ENCODE measurements around the gene PRKN.

PRKN gene

DNA sequence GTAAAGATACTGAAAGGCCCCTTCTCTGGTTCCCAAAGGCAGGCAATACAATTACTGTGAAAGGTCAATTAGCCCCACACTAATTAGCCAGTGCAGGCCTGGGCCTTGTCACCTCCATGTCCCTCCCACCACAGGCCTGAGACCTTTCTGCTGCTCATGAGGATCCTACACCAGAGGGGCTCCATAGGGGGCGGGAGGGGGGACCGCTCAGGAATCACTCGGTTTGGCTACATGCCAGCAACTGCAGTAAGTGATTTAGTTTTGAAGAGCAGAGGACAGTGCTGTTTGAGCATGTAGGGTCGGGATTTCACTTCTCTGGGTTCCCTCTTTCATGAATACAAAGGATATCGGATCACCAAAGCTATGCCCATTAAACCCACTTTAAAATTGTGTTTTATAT is 455.6 kb downstream of the PRKN start:
- DNase-seq = no peak

DNA sequence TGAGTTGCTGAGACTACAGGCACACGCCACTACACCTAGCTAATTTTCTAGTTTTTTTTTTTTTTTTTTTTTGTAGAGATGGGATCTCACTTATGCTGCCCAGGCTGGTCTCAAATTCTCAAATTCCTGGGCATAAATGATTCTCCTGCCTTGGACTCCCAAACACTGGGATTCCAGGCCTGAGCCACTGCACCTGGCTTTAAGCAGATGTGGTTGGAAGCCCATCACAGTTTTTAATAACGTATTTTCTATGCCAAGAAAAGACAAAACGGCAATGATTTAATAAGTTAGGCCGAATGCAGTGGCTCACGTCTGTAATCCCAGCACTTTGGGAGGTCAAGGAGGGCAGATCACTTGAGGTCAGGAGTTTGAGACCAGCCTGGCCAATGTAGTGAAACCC is 456.6 kb downstream of the PRKN start:
- DNase-seq = no peak

DNA sequence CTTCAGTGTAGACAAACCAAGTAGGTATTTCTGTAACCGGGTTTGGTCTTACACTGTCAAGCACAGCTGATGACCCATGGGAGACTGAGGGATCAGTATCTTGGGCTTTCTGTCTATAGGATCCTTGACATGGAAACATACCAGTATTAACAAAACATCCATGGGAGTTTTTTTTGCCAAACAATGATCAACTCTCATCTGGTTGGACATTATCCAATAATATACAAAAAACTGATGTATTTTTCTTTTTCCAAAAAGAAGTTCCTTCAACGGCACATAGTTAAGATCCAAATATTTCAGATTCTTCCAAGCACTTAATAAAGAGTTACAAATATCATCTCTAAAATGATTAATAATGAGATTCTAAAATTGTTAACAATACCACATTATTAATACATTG is 459.9 kb downstream of the PRKN start:
- no peak for DNase-seq

DNA sequence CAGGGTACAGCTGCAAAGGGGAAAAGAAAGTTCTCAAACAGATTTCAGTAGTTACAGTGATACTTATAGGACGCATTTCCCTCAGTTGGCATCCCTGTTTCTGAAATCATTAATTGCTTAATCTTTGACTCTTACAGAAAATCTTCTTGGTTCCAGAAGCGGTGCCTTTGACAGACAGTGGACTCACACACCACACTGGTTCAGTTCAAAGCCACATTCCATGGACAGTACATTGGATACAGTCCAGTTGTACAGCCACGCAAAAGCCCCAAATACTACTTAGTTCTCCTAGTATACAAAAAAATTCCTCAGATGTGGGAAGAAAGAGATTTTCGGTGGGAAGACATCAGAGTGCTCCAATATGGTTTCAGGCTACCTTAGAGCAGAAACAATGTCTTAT is 460.4 kb downstream of the PRKN start:
- DNase-seq = no peak

DNA sequence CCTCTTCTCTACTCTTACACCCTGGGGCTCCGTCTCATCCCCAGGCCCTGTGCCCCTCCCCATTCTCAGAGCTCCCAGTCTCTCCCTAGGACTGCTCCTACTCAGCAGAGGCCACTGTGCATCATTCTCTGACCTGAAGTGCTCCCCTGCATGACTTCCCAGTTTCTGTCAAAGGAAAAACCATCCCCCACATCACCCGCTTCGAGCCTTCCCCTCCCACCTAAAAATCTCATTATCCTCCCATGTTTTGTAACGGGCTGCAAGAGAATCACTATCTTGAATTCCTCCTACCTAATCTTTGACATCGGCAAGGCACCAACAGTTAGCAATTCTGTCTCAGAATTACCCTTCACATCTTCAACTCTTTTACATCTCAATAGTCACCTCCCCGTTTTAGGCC is 463.0 kb downstream of the PRKN start:
- no peak for DNase-seq

DNA sequence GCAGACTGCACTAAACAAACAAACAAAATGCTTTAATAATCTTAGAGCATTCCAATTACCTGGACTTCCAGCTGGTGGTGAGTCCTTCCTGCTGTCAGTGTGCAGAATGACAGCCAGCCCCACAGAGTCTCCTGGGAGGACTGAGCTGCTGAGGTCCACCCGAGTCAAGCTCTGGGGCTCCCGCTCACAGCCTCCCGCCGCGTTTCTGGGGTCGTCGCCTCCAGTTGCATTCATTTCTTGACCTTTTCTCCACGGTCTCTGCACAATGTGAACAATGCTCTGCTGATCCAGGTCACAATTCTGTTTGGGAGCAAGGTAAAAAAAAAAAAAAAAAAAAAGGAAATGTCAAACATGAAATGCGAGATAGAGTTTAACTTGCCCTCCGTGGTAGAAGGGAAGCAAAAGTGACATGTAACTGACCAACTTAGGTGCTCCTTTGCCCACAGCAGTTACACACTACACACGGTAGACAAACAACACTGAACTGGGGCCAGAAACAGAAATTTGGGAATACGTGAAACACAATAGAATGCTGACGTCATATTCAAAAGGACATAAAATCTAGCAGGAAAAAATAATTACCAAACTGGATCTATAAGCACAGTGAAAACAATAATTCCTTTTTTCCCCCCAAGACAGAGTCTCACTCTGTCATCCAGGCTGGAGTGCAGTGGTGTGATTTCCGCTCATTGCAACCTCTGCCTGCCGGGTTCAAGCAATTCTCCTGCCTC is 464.9 kb downstream of the PRKN start:
- no peak for DNase-seq

DNA sequence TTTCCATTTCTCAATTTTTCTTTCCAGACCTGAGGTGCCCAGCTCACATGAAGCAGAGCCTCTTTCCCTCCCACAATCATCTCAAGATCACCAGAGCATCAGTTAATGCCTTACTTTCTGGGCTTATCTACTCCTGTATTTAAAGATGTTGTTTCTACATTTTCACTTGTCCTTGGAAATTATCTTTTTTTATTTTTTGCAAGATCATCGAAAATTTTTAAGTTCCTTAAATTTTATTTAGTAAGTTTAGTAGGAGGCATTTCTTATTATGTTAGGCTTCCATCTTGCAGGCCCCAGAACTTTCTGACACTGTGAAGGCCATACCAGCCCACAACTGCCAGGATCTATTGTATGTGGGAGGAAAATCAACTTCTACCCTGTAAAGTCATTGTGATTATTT is 466.0 kb downstream of the PRKN start:
- no peak for DNase-seq

DNA sequence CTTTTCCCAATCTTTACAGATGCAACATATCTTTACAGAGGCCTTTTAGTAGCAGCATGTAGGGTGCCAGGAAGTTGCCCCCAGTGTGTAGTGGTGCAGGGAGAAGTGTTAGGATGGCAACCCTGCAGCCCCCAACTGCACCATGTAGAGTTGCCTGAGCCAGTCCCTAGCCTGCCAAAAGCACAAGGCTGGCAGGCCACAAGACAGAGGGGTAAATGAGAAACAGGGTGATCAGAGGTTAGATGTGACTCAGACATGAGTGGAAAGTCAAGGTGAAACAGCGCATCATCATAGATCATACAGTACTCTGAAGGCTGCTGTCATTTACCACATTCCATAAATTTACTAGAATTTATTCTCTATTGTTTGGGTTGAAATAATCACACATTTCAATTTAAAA is 467.5 kb downstream of the PRKN start:
- DNase-seq = no peak

DNA sequence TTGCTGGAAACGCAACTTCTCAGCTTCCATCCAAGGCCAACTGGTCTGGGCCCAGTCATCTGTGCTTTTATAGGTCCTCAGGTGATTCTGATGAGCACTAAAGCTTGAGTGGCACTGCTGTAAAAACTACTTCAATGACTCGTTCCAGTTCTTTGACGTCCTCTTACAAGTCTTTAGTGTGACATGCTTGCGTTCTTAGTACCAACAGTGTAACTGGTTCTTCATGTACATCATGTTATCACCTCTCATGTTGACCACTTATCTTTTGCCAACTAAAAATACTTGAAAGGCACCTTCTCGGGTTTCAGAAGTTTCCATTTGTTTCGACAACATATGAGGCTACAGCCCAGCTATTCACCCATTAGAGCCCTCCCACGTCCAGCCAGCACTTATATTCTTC is 468.9 kb downstream of the PRKN start:
- DNase-seq = no peak

DNA sequence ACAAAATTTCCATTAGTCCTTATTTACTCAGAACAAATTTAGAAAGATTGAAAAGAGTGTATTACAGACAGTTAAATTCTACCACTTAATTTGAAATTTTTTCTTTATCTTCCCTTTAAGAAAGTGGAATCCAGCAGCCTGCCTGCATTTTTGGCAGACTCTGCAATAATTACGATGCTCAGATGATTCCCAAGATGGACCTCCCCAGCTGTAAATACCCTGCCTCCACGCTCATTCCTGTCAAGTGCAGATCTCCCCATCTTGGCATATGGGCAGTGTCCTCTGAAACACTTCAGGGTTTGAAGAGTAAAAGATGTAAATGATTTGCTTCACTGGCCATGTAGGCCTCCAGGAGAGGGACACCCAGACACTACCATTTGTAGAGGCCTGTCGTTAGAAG is 471.2 kb downstream of the PRKN start:
- no peak for DNase-seq

DNA sequence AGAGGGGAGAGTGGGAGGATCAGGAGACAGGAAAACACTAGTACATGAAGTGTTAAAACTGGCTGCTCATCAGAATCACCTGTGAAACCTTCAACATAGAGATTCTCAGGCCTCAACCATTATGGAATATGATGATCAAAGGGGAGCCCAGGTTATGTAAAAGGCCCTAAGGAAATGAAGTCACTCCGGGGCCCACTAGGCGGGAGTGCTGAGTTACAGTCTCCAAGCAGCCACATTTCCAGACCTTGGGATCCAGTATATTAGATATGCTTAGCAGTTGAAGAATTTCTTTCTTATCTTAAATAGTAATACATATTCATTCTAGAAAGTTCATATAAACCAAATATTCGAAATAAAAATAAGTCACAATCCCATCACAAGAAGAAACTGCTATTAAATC is 476.3 kb downstream of the PRKN start:
- no peak for DNase-seq

DNA sequence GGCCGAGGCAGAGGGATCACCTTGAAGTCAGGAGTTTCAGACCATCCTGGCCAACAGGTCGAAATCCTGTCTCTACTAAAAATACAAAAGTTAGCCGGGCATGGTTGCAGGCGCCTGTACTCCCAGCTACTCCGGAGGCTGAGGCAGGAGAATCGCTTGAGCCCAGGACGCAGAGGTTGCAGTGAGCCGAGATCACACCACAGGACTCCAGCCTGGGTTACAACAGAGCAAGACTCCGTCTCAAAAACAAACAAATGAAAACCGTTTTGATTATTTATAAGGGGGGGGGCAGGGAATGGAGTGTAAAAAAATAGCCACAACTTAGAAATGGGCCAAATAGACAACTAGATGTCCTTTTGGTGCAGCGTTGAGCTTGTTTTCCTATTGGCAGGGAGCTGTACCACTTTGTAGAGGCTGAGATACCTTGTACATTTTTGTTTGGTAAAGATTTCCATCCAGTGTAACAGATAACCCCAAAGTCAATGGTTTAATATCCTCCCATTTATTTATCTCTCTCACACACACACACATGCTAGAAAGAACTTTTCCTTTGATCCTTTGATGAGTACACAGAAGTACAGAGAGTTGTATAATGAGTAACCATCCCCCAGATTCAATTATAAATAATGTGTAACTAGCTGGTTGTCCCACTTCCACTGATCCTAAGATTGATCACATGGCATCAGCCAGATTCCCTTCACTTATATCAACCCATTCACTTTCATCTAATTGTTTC is 477.5 kb downstream of the PRKN start:
- DNase-seq = no peak

DNA sequence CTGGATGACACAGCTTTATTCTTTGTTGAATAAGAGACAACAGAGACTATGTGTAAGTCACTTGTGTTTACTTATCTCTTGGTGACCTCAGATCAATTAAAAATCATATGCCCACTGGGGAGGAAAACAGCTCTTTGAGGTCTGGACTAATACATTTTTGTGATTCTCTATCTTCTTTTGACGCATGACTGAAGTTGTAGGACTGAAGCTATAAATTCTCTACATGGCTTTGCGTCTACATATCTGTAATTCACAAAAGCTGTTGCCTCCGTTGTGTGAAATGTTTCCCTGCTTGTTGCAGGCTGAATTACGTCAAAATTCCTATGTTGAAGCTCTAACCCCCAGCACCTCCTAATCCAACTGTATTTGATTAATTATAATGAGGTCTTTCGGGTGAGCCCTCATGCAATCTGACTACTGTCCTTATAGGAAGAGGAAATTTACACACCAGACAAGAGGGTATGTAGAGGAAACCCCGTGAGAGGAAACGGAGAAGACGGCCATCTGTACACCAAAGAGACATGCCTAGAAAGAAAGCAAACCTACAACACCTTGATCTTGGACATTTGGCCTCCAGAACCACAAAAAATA is 481.6 kb downstream of the PRKN start:
- DNase-seq = no peak

DNA sequence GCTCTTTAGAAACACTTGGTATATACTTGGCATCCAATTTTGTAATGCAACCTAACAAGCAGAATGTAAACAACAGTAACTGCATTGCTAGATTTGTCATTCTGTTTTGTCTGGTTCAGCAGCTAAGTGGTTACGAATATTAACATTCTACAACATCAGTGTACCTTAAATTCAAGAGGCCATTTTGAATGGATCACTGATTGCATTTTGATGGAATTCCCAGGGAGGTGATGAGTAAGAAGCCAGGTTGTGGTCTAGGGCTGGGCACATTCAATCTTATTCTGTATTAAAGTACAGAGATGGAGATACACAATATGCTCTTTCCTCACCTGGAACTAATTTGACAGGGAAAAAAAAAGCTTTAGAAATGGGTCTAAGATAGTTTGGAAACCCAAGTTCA is 483.5 kb downstream of the PRKN start:
- no peak for DNase-seq

DNA sequence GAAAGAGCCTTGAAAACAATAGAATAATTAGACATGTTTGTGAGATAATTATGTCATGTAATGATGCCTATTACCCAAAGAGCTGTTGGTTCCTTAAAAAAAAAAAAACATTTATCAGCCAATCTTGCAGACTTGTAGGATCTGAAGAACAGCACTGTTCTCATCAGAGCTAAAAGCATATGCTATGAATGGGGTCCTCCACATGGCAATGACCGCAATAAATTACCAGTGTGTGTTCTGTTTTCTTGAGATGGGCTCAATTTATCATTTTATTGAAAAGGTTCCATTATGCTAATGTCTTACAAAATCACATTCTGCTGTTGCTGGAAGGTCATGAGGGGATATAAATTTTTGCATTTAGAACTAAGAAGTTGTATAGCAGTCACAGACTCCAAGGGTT is 484.7 kb downstream of the PRKN start:
- no peak for DNase-seq

DNA sequence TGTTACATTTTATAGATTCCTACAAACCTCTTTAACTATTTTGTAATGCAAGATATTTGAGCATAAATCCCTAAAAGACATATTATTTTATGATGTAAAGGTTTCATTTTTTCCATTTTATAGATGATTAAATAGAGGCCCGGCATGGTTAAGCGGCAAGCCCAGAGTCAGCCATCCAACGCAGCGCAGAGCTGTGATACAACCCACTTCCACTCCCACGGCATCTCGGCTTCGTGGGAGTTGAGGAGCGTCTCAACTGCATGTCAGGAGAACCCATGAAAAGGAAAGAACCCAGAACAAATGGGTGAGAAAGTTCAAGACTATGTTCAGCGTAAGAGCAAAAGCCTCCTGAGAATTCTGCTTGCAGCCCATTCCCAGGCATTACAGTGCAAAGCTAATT is 488.2 kb downstream of the PRKN start:
- no peak for DNase-seq

DNA sequence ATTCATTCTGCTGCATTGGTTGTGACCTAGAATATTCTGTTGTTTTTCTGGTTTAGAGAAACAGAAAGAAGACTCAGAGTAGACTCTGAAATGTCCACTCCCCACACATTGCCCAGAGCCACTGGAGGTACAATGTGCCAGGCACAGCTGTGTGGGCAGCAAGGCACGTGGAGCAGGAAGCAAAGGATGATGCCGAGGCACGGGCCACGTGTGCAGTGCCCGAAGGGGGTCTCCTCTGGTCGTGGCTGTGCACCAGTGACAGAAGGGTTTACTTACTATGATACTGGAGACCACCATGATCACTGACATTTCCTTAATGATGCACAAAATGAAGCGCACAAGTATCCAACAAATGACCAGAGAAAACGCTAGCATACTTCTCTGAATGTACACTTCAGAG is 488.9 kb downstream of the PRKN start:
- DNase-seq = no peak

DNA sequence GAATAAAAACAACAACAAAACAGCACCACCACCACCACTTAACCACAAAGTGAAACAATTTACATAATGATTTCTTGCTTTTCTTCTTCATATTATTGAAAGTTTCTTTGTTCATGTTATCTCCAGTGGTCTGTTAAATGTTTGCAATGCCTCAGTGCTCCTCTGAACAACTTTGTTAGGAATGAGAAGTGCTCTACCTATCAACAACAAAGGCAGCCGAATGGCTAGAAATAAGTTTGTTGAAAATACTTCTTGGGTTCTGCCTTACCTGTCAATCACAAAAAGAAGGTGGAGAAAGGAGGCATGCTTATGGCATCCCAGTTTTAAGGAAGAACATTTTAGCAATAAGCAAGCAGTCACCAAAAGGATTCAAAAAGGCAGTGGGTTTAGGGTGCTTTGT is 490.2 kb downstream of the PRKN start:
- no peak for DNase-seq

DNA sequence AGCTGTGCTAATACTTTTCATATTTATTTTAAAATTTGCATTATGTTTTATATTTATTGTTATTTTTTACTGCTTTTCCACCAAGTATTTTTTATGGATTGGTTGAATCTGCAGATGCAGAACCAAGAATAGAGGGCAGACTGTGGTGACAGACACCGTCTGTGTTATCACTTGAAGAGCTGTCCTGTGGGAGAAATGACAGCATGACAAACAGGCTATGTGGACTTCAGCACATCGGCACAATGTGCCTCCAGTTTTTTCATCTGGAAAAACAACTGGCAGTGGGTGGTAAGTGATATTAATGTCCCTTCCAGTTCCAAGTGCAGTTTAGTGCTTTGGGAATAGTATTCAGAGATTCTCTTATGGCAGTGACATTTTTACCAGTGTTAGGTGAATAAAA is 492.9 kb downstream of the PRKN start:
- no peak for DNase-seq

DNA sequence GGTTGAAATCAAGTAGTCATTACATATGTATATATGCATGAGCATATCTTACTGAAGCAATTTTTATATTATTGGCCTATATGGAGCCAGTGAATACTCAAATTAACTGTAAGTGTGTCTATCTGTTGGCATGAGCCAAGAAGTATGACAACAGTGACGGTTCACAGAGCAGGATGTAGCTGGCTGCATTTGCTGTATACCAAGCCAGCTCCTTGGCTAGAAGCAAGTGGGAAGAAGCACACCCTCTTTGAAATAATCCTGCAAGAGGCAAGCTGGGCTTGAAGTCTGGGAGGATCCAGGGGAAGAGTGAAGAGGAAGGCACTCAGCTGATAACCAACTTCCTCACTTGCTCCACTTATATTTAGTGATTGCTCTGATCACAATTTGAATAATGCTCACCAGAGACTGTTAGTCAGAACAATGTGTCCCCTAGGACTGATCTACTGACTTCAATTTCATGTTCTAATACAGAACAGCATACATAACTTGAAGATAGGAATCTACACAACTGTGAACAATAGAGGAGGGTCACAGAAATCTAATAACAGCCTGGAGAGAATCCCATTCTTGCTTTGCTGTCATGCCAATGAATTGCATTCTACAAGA is 497.3 kb downstream of the PRKN start:
- no peak for DNase-seq

DNA sequence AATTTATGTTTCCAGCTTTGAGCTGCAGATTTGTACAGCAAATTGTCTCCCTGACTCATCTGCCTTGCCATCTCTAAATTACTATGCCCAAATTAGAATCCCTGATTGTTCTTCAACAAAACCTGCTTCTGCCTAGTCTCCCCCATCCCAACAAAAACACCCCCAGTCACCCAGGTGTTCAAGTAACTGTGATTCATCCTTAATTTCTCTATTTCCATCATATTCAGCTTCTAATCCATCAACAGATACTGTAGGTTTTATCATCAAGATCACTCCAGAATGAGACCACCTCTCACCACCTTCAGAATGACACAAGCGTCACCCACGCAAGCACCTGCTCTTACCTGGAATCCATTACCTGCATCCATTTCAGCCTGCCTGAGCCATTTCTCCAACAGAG is 498.5 kb downstream of the PRKN start:
- no peak for DNase-seq

DNA sequence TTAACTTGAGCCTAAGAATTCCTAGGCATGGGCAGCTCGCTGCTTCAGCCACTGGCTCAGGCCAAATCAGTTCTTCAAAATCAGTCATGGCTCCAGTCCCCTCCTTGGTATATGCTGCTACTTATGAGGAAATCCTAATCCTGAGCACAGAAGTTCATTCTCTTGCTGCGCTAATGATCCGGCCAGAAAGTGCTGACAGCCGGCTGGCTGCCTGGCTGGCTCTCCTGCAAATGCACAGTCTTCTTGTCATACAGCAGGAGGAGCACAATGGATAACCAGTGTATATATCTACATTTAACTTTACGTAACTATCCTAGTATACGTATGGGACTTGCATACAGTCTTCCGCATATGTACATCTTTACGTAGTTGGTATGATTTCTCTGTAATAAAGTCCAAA is 500.8 kb downstream of the PRKN start:
- no peak for DNase-seq

DNA sequence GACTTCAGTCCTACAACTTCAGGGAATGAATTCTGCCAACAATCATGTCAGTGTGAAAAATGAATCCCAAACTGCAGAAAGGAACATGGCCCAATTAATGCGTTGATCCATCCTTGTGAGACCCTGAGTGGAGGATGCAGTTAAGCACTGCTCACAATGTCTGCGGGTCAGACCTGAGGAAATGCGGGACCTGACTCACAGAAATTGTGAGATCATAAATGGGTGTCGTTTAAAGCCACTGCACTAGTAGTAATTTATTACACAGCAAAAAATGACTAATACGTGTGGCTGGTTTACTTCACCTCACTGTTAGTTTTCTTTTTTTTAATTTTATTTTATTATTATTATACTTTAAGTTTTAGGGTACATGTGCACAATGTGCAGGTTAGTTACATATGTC is 505.0 kb downstream of the PRKN start:
- no peak for DNase-seq

DNA sequence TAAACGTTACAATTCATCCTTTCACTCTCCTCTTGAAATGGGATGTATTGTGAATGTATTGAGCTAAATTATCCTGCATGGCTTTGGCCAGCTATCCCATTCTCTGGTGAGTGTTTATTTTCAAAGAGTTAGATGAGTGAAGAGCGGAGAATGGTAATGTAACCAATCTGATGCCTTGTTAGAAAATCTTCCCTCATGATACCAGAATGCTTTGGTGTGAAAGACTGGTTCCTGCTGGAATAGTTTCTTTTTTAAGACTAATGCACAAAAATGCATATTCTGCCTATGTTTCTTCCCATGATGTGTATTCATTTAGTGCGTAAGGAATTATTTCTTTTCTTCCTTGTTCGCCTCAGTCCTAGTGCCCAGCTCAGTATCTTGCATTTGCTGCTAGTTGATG is 506.7 kb downstream of the PRKN start:
- no peak for DNase-seq
